GM18520 (cell line): Measurements from ENCODE around the gene ZBTB17.
A peak's percentile ranks its signal among the peaks of the same experiment; 100 is the strongest.
"Not testable (repeated sequence)": the region's sequence is repeated elsewhere in the genome, so short reads cannot be mapped to it uniquely, and the experiment has no call there.

Experiments used
- ATAC-seq: cut with Tn5 transposase; IDR thresholded peaks from one replicate; pipeline ENCODE4 v1.9.1; 2021; ENCODE audit not compliant: unreplicated experiment

ZBTB17 gene

GRCh38 chr1:15991427-15992186, 15.7 kb upstream of the ZBTB17 start:
- no peak for ATAC-seq

GRCh38 chr1:15989776-15990175, 13.9 kb upstream of the ZBTB17 start:
- ATAC-seq, result no peak

- ATAC-seq, result no peak
These were observed 13.2 kb upstream of the ZBTB17 start for GRCh38 chr1:15988856-15989736.

GRCh38 chr1:15985611-15986297, 9.9 kb upstream of the ZBTB17 start:
- ATAC-seq, result no peak

- no peak for ATAC-seq
These were observed 7.4 kb upstream of the ZBTB17 start for GRCh38 chr1:15983275-15983674.

- ATAC-seq, result no peak
These were observed 5.8 kb upstream of the ZBTB17 start for GRCh38 chr1:15981679-15982078.

GRCh38 chr1:15977947-15978346, 2.0 kb upstream of the ZBTB17 start:
- not testable (repeated sequence) for ATAC-seq

- peak; percentile 26 for ATAC-seq
These were observed 520 bp downstream of the ZBTB17 start for GRCh38 chr1:15975358-15975804.

- ATAC-seq, result peak; percentile 19
These were observed 1.0 kb downstream of the ZBTB17 start for GRCh38 chr1:15974855-15975254.

GRCh38 chr1:15973772-15974171, 2.1 kb downstream of the ZBTB17 start:
- no peak for ATAC-seq

GRCh38 chr1:15972409-15972808, 3.5 kb downstream of the ZBTB17 start:
- ATAC-seq, result no peak

GRCh38 chr1:15970911-15971310, 5.0 kb downstream of the ZBTB17 start:
- ATAC-seq, result no peak

- ATAC-seq, result no peak
These were observed 6.5 kb downstream of the ZBTB17 start for GRCh38 chr1:15969321-15969880.

- no peak for ATAC-seq
These were observed 7.7 kb downstream of the ZBTB17 start for GRCh38 chr1:15968172-15968571.

GRCh38 chr1:15966956-15967344, 9.0 kb downstream of the ZBTB17 start:
- ATAC-seq, result no peak

GRCh38 chr1:15966081-15966955, 9.6 kb downstream of the ZBTB17 start:
- ATAC-seq, result peak; percentile 66

GRCh38 chr1:15965228-15965767, 10.6 kb downstream of the ZBTB17 start:
- ATAC-seq, result no peak

GRCh38 chr1:15963968-15964648, 11.8 kb downstream of the ZBTB17 start:
- no peak for ATAC-seq

GRCh38 chr1:15963363-15963967, 12.4 kb downstream of the ZBTB17 start:
- ATAC-seq, result no peak
